ENCODE results near the gene DTNA.

- TF ChIP-seq ARNT (IDR thresholded peaks at IDR 0.05) (no peak), FOXM1 (IDR thresholded peaks at IDR 0.05; ENCODE audit: borderline replicate concordance) (no peak), FOXK2 (IDR thresholded peaks at IDR 0.05) (no peak), LEF1 (IDR thresholded peaks at IDR 0.05; ENCODE audit: borderline replicate concordance) (no peak), ELF4 (IDR thresholded peaks at IDR 0.05) (no peak), SUZ12 (IDR thresholded peaks at IDR 0.05) (no peak)
These were observed 54.4 kb downstream of the DTNA start for GRCh38 chr18:34764451-34764850.

All from HEK293T (cell line).